HL-60 (cell line): ENCODE results near the gene ARID1B.

ENCODE experiments used
- DNase-seq, 2 experiments: peaks; one replicate each; pipeline ENCODE4 v3.0.0-alpha.2; 2010 to 2020; ENCODE audit warnings: low read depth in 1 of 2, low spot score in 1 of 2
- H3K27ac ChIP-seq: fragments of 250-450 bp; sonication (Bioruptor Pico); replicated peaks from 2 replicates; pipeline ENCODE4 v1.5.1; 2020; ENCODE audit warnings: mild to moderate bottlenecking, moderate library complexity
- H3K27me3 ChIP-seq: fragments of 250-450 bp; sonication (Bioruptor Pico); 2 replicates; pipeline ENCODE4 v1.5.1; 2021; ENCODE audit warnings: mild to moderate bottlenecking, moderate library complexity; ENCODE audit not compliant: insufficient read depth, poor library complexity, severe bottlenecking
- H3K4me3 ChIP-seq: replicated peaks from 2 replicates; pipeline ENCODE4 v1.5.1; 2011; ENCODE audit warnings: mild to moderate bottlenecking, control low read depth, low read length; ENCODE audit not compliant: insufficient read depth
- GABPA ChIP-seq: IDR thresholded peaks from 2 replicates; pipeline ENCODE4 v1.6.1; 2012; ENCODE audit warnings: low read depth
- POLR2AphosphoS5 ChIP-seq: IDR thresholded peaks from 2 replicates; pipeline ENCODE4 v1.6.1; 2012; ENCODE audit warnings: low read depth
- SPI1 ChIP-seq: IDR thresholded peaks from 2 replicates; pipeline ENCODE4 v1.6.1; 2012; ENCODE audit warnings: low read depth, mild to moderate bottlenecking, borderline replicate concordance
- TF ChIP-seq, protein P1 (sequence below): IDR thresholded peaks from one replicate; pipeline ENCODE4 v1.5.1; 2011; ENCODE audit warnings: low read length, control low read depth, inconsistent platforms; ENCODE audit not compliant: insufficient read depth
- TF ChIP-seq, protein P2 (sequence below): IDR thresholded peaks from 2 replicates; pipeline ENCODE4 v1.6.1; 2012; ENCODE audit warnings: low read depth; ENCODE audit not compliant: insufficient replicate concordance

ARID1B gene

DNA sequence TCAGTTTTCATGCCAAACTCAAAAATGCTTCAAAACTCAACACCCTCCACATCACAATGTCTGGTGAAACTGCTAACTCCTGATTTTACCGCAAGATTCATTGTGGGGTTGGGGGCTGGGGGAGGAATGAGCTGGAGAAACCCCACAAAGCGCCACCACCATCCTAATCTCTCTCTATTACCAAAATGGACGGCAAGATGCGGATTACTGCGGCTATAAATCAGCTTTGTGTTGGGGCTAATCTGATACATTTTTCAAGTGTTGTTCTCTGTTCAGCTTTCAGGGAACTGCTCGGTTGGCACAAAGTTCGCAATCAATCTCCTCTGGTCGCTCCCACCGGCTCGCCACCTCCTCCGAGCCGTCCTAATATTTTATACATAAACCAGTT lies 462.5 kb downstream of the ARID1B start:
- Histone ChIP-seq H3K27me3 (peaks cover 11% of the 10 kb centered on the region), H3K4me3 (no peak overlapping the region), H3K27ac (no peak overlapping the region)
- no peak for DNase-seq
- TF ChIP-seq, protein P1, sequence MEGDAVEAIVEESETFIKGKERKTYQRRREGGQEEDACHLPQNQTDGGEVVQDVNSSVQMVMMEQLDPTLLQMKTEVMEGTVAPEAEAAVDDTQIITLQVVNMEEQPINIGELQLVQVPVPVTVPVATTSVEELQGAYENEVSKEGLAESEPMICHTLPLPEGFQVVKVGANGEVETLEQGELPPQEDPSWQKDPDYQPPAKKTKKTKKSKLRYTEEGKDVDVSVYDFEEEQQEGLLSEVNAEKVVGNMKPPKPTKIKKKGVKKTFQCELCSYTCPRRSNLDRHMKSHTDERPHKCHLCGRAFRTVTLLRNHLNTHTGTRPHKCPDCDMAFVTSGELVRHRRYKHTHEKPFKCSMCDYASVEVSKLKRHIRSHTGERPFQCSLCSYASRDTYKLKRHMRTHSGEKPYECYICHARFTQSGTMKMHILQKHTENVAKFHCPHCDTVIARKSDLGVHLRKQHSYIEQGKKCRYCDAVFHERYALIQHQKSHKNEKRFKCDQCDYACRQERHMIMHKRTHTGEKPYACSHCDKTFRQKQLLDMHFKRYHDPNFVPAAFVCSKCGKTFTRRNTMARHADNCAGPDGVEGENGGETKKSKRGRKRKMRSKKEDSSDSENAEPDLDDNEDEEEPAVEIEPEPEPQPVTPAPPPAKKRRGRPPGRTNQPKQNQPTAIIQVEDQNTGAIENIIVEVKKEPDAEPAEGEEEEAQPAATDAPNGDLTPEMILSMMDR: no peak
- TF ChIP-seq, protein P2, sequence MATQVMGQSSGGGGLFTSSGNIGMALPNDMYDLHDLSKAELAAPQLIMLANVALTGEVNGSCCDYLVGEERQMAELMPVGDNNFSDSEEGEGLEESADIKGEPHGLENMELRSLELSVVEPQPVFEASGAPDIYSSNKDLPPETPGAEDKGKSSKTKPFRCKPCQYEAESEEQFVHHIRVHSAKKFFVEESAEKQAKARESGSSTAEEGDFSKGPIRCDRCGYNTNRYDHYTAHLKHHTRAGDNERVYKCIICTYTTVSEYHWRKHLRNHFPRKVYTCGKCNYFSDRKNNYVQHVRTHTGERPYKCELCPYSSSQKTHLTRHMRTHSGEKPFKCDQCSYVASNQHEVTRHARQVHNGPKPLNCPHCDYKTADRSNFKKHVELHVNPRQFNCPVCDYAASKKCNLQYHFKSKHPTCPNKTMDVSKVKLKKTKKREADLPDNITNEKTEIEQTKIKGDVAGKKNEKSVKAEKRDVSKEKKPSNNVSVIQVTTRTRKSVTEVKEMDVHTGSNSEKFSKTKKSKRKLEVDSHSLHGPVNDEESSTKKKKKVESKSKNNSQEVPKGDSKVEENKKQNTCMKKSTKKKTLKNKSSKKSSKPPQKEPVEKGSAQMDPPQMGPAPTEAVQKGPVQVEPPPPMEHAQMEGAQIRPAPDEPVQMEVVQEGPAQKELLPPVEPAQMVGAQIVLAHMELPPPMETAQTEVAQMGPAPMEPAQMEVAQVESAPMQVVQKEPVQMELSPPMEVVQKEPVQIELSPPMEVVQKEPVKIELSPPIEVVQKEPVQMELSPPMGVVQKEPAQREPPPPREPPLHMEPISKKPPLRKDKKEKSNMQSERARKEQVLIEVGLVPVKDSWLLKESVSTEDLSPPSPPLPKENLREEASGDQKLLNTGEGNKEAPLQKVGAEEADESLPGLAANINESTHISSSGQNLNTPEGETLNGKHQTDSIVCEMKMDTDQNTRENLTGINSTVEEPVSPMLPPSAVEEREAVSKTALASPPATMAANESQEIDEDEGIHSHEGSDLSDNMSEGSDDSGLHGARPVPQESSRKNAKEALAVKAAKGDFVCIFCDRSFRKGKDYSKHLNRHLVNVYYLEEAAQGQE: no peak
- TF ChIP-seq SPI1 (no peak), GABPA (no peak), POLR2AphosphoS5 (no peak)

DNA sequence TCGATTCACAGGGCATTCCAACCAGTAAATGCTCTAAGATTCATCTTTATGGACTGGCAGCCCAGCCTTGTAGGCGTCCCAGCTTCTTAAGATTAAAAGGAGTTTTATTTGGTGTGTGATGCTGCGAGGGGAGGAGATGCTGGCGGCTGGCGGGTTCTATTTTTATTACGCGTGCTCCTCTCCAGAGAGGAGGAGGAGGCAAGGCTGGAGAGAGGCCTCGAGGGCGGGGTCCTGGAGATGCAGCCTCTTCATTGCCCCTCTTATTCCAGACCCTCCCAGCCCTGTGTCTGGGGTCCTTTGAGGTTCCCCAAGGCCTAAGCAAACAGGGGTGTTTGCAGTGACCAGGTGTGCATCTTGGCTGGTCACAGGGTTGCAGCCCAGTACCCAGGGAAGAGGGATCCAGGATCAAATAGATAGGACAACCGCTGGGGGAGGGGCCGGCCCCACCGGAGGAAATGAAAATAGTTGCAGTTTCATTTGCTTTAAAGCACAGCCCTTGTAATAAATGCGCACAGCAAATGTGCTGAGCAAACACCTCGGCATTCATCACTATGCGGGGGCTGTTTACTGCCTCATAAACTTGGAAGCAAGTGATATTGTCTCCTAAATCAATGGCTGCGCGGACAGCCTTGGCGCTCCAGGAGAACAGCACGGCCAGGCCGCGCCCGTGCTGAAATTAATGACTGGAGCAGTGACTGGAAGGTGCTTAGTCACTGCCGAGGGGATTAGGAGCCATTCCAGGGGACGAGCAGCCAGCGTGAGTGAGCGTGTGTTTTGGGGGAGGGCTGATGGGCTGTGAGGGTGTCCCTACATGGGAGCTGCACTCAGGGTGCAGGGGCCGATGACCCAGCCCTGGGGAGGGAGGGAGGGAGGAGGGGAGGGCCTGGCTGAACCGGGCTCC lies 463.1 kb downstream of the ARID1B start:
- no peak for TF ChIP-seq GABPA
- TF ChIP-seq, protein P1: no peak
- TF ChIP-seq POLR2AphosphoS5: no peak
- TF ChIP-seq, protein P2: no peak
- no peak for TF ChIP-seq SPI1
- H3K27ac ChIP-seq: no peak overlapping the region

DNA sequence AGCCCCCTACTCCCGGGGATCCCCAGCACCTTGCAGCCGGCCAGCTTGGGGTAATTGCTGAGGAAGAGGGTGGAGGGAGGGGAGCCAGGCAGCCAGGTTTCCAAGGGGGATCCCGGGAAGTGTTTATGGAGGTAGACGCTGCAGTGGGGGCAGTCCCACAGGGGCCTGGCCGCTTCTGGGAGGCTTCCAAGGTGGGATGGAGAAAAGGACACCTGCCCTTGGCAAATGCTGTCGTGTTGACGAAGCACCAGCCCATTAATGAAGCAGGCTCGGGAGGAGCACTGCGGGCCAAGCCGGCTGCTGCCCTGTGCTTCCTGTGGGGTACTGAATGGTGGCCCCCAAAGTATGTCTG lies 463.8 kb downstream of the ARID1B start:
- H3K4me3 ChIP-seq: no peak overlapping the region

More for the DNA sequence above, 463.1 kb downstream of the ARID1B start:
- Histone ChIP-seq H3K4me3 (no peak overlapping the region), H3K27me3 (peaks cover 11% of the 10 kb centered on the region)
- no peak for DNase-seq

More for the DNA sequence above, 463.8 kb downstream of the ARID1B start:
- DNase-seq: no peak
- TF ChIP-seq, protein P1: no peak
- TF ChIP-seq, protein P2: no peak
- TF ChIP-seq POLR2AphosphoS5: no peak
- TF ChIP-seq GABPA: no peak
- no peak for TF ChIP-seq SPI1
- no peak overlapping the region for H3K27ac ChIP-seq
- peaks cover 8% of the 10 kb centered on the region for H3K27me3 ChIP-seq
